ENCODE results near the gene PAN3.

GRCh38 chr13:28313579-28313978 lies 175.2 kb downstream of the PAN3 start:
- no peak for TF ChIP-seq CTCF (IDR thresholded peaks at IDR 0.05)
- no peak for TF ChIP-seq POLR2A (IDR thresholded peaks at IDR 0.05)
